ENCODE data around the gene AFF3. TPM values are rescaled to one million over a fixed set of nuclear protein-coding genes. Genes with fewer than 3 reads are reported as not detected.

AFF3 gene
- total RNA-seq, 3 donors from 2014 or later (not counting 1 experiment from before 2014, with no cell fraction given): 4.6 to 9.6 (median 5.6) TPM

DNA sequence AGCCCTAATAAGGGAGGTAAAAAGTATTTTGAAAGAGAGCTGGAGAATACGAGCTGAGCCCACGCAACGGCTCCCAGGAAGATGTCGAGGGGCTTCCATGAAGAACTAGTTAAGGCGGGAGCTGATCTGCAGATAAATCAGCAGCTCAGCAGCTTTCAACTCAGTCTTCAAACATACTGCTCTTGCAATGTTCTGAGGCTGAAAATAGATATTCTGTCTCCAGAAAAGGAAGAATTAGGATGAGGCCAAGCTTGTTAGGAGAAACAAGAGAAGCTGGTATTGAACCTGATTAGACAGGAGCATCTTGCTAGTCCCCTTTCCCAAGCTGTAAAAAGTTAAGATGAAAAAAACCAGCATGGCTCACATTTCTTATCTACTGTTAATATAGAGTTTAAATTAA is 91.1 kb downstream of the AFF3 start:
- Mint-ChIP-seq H3K9me3 (no peaks in the 10 kb centered on the region), H3K4me3 (no peak overlapping the region), H3K36me3 (no peaks in the 10 kb centered on the region), H3K27me3 (ENCODE audit: low read depth in 2 of 2) (peaks cover 0 to 3% of the 10 kb centered on the region in 2 donors), H3K27ac (no peak overlapping the region), H3K4me1 (peaks cover 0 to 4% of the 10 kb centered on the region in 2 donors)
- WGBS (ENCODE audit: insufficient coverage): 95% methylated on average over 5 of the region's 5 CpGs
- no peaks in the 10 kb centered on the region for H3K4me1 ChIP-seq (ENCODE audit: control insufficient read depth, insufficient read depth, low read length)
- ATAC-seq: no peak
- no peak overlapping the region for H3K4me3 ChIP-seq (ENCODE audit: low read length)
- H3K27ac ChIP-seq (ENCODE audit: low read length): no peak overlapping the region
- intact Hi-C loops (cut with micrococcal nuclease): no loop called here
- no peaks in the 10 kb centered on the region for H3K36me3 ChIP-seq (ENCODE audit: control insufficient read depth, insufficient read depth, low read length)
- TF ChIP-seq, protein P1, sequence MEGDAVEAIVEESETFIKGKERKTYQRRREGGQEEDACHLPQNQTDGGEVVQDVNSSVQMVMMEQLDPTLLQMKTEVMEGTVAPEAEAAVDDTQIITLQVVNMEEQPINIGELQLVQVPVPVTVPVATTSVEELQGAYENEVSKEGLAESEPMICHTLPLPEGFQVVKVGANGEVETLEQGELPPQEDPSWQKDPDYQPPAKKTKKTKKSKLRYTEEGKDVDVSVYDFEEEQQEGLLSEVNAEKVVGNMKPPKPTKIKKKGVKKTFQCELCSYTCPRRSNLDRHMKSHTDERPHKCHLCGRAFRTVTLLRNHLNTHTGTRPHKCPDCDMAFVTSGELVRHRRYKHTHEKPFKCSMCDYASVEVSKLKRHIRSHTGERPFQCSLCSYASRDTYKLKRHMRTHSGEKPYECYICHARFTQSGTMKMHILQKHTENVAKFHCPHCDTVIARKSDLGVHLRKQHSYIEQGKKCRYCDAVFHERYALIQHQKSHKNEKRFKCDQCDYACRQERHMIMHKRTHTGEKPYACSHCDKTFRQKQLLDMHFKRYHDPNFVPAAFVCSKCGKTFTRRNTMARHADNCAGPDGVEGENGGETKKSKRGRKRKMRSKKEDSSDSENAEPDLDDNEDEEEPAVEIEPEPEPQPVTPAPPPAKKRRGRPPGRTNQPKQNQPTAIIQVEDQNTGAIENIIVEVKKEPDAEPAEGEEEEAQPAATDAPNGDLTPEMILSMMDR (IDR thresholded peaks at IDR 0.05): no peak
- no peak for DNase-seq
- no peaks in the 10 kb centered on the region for H3K9me3 ChIP-seq (ENCODE audit: control insufficient read depth, insufficient read depth, low read length)
- no peaks in the 10 kb centered on the region for H3K27me3 ChIP-seq (ENCODE audit: control insufficient read depth, insufficient read depth, low read length)

DNA sequence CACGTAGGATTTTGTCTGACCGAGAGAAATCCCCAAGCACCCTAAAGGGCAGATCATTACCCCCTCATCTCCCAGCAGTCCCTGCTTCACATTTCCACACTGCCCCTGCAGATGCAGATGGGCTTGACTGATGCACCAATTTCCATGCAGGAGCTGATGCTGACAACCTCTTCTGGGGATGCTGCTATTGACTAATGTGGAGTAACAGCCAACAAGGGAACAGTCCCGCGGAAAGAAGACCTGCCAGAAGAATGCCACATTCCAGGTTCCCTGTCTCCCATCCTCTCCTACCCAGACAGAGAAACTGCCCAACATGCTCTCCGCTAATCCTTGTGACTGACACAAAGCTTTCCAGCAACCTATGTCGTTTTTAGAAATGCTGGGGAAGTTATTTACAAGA is 91.7 kb downstream of the AFF3 start:
- ATAC-seq (no peak), DNase-seq (no peak)
- no peaks in the 10 kb centered on the region for H3K36me3 ChIP-seq (ENCODE audit: control insufficient read depth, insufficient read depth, low read length)
- Mint-ChIP-seq H3K36me3 (no peaks in the 10 kb centered on the region), H3K27me3 (ENCODE audit: low read depth in 2 of 2) (peaks cover 0 to 3% of the 10 kb centered on the region in 2 donors), H3K4me1 (peaks cover 0 to 4% of the 10 kb centered on the region in 2 donors), H3K9me3 (no peaks in the 10 kb centered on the region), H3K27ac (no peak overlapping the region), H3K4me3 (no peak overlapping the region)
- H3K4me3 ChIP-seq (ENCODE audit: low read length): no peak overlapping the region
- H3K27me3 ChIP-seq (ENCODE audit: control insufficient read depth, insufficient read depth, low read length): no peaks in the 10 kb centered on the region
- H3K9me3 ChIP-seq (ENCODE audit: control insufficient read depth, insufficient read depth, low read length): no peaks in the 10 kb centered on the region
- intact Hi-C loops (cut with micrococcal nuclease): no loop called here
- TF ChIP-seq, protein P1 (IDR thresholded peaks at IDR 0.05): no peak
- H3K4me1 ChIP-seq (ENCODE audit: control insufficient read depth, insufficient read depth, low read length): no peaks in the 10 kb centered on the region
- no peak overlapping the region for H3K27ac ChIP-seq (ENCODE audit: low read length)
- WGBS (ENCODE audit: insufficient coverage): 92% methylated on average over 6 of the region's 6 CpGs

DNA sequence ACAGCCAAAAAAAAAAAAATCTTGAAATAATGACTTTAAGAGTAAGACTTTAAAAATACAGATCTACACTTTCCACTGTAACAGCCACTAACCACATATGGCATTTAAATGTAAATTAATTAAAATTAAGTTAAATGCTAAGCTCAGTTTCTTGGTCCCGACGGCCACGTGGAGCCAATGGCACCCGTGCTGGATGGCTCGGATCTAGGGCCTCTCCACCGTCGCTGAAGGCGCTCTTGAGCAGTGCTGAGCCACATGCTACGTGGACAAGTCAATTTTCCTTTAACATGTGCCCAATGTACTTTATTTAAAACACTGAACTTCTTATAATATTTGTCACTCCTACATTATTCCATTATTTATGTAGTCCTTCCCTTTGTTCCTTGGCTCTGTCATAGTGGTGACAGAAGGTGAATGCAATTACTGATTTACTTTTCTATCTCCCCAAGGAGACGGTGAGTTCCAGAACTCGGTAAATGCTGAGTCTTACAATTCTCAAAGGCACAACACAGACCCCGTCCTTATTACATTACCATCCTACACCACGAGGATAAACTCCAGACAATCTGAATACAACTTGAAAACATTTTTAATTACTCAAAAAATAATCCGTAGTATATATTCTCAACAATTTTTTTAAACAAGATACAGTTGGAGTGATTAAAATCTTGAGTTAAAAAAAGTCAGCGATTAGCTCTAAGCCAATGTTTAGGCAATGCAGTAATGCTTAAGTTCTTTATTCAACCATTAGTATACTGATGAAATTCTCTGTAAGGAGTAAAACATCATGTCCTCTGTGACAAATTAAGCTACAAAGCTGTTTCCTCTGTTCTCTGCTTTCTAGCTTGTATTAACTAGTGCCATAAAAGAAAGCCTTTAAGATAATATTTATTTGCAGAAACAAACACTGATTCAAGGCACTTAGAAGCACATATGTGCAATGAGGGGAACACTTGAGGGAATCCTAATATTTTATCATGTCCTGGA is 95.1 kb downstream of the AFF3 start:
- Histone ChIP-seq H3K27ac (ENCODE audit: low read length) (no peak overlapping the region), H3K9me3 (ENCODE audit: control insufficient read depth, insufficient read depth, low read length) (no peaks in the 10 kb centered on the region), H3K36me3 (ENCODE audit: control insufficient read depth, insufficient read depth, low read length) (no peaks in the 10 kb centered on the region), H3K4me1 (ENCODE audit: control insufficient read depth, insufficient read depth, low read length) (no peaks in the 10 kb centered on the region), H3K4me3 (ENCODE audit: low read length) (no peak overlapping the region), H3K27me3 (ENCODE audit: control insufficient read depth, insufficient read depth, low read length) (no peaks in the 10 kb centered on the region)
- ATAC-seq (no peak), DNase-seq (no peak)
- Mint-ChIP-seq H3K4me1 (peaks cover 0 to 4% of the 10 kb centered on the region in 2 donors), H3K27ac (no peak overlapping the region), H3K9me3 (no peaks in the 10 kb centered on the region), H3K4me3 (no peak overlapping the region), H3K36me3 (no peaks in the 10 kb centered on the region), H3K27me3 (ENCODE audit: low read depth in 2 of 2) (peaks cover 0 to 3% of the 10 kb centered on the region in 2 donors)
- intact Hi-C loops (cut with micrococcal nuclease): no loop called here
- 96% methylated on average over 13 of the region's 15 CpGs for WGBS (ENCODE audit: insufficient coverage)
- TF ChIP-seq, protein P1 (IDR thresholded peaks at IDR 0.05): no peak

Measured in natural killer cell (primary cell).